HepG2 (cell line): Measurements from ENCODE around the gene SLC1A5. TPM values are rescaled to one million over a fixed set of nuclear protein-coding genes. Genes with fewer than 3 reads are reported as not detected.

ENCODE experiments used
- AGO1 ChIP-seq: fragments of 200-400 bp; formaldehyde crosslinking; IDR thresholded peaks from 2 replicates; pipeline ENCODE4 v1.6.1; 2017; ENCODE audit warnings: mild to moderate bottlenecking, low read depth, low read length, moderate library complexity; ENCODE audit not compliant: poor library complexity, severe bottlenecking
- CEBPB ChIP-seq: IDR thresholded peaks from 2 replicates; pipeline ENCODE4 v1.6.1; 2011; ENCODE audit warnings: low read depth, low read length, improper control_type of control experiment, borderline replicate concordance
- EEA1 ChIP-seq: sonication (generic); formaldehyde crosslinking; IDR thresholded peaks from 2 replicates; pipeline ENCODE4 v1.5.1; 2020; ENCODE audit warnings: mild to moderate bottlenecking, missing genetic modification reagents, borderline replicate concordance
- EZH2 ChIP-seq: conservative IDR thresholded peaks from 2 replicates; pipeline ENCODE4 v1.6.1; 2012; ENCODE audit warnings: mild to moderate bottlenecking, low read depth, low read length, moderate library complexity
- GATAD2A ChIP-seq: IDR thresholded peaks from 2 replicates; pipeline ENCODE4 v1.6.1; 2016
- KAT8 ChIP-seq: IDR thresholded peaks from 2 replicates; pipeline ENCODE4 v1.6.1; 2016; ENCODE audit warnings: missing genetic modification reagents, missing compliant biosample characterization
- KIAA2018 ChIP-seq: sonication (generic); formaldehyde crosslinking; IDR thresholded peaks from 2 replicates; pipeline ENCODE4 v1.5.0; 2020; ENCODE audit warnings: mild to moderate bottlenecking, missing genetic modification reagents, borderline replicate concordance
- PAX8 ChIP-seq: sonication (generic); formaldehyde crosslinking; IDR thresholded peaks from 2 replicates; pipeline ENCODE4 v1.8.0; 2022; ENCODE audit warnings: mild to moderate bottlenecking, missing genetic modification reagents, borderline replicate concordance
- POLR2G ChIP-seq: fragments of 200-400 bp; formaldehyde crosslinking; IDR thresholded peaks from 2 replicates; pipeline ENCODE4 v1.6.1; 2018; ENCODE audit warnings: mild to moderate bottlenecking, low read depth, low read length, moderate library complexity
- TFAP4 ChIP-seq: sonication (generic); IDR thresholded peaks from 2 replicates; pipeline ENCODE4 v1.6.1; 2016; ENCODE audit warnings: low read depth, borderline replicate concordance
- TMF1 ChIP-seq: sonication (generic); formaldehyde crosslinking; IDR thresholded peaks from 2 replicates; pipeline ENCODE4 v1.8.1; 2022; ENCODE audit warnings: low read depth, missing genetic modification reagents
- TRIM24 ChIP-seq: sonication (generic); formaldehyde crosslinking; IDR thresholded peaks from 2 replicates; pipeline ENCODE4 v1.8.0; 2022; ENCODE audit warnings: mild to moderate bottlenecking, missing genetic modification reagents
- ZNF549 ChIP-seq: sonication (generic); formaldehyde crosslinking; IDR thresholded peaks from 2 replicates; pipeline ENCODE4 v1.5.0; 2020; ENCODE audit warnings: missing genetic modification reagents
- ZNF577 ChIP-seq: sonication (generic); formaldehyde crosslinking; IDR thresholded peaks from 2 replicates; pipeline ENCODE4 v1.4.0; 2020; ENCODE audit warnings: mild to moderate bottlenecking, low read depth, missing genetic modification reagents, borderline replicate concordance
- ZNF589 ChIP-seq: sonication (generic); formaldehyde crosslinking; conservative IDR thresholded peaks from 2 replicates; pipeline ENCODE4 v1.8.0; 2022; ENCODE audit warnings: mild to moderate bottlenecking, moderate library complexity, missing genetic modification reagents
- polyA plus RNA-seq, 8 experiments: library from polyadenylated mRNA; depleted of rRNA in 3 of 8; stranded (reverse) in 7 of 8; unstranded in 1 of 8; fragments of >200 nt; fragmentation: Illumina TruSeq in 4 of 8; extraction: Trizol in 4 of 8; gene quantifications; 2 replicates each; pipeline versions ENCODE4 v1.2.1 to v1.2.3, GENCODE V29; 2011 to 2016; ENCODE audit warnings: low read depth in 4 of 8, missing spikeins in 1 of 8, mixed read lengths in 1 of 8; ENCODE audit not compliant: insufficient read depth in 1 of 8
- total RNA-seq, 5 experiments: library from RNA; depleted of rRNA; stranded (reverse); fragments of >200 nt; fragmentation: Illumina TruSeq; extraction: Trizol; gene quantifications; 2 replicates each; pipeline ENCODE4 v1.2.3, GENCODE V29; 2016; ENCODE audit warnings: low read depth in 1 of 5
- TF ChIP-seq, protein P1 (sequence below): IDR thresholded peaks from 2 replicates; pipeline ENCODE4 v1.6.1; 2016; ENCODE audit warnings: low read depth
- TF ChIP-seq, protein P2 (sequence below): sonication (generic); formaldehyde crosslinking; IDR thresholded peaks from 2 replicates; pipeline ENCODE4 v1.8.1; 2023; ENCODE audit warnings: mild to moderate bottlenecking, moderate library complexity, missing genetic modification reagents

Gene SLC1A5
- total and polyA plus RNA-seq, 2 of the 13 experiments (the other 11 are each of a cell fraction or from before 2014, with no cell fraction given), result 120 to 159 TPM

DNA sequence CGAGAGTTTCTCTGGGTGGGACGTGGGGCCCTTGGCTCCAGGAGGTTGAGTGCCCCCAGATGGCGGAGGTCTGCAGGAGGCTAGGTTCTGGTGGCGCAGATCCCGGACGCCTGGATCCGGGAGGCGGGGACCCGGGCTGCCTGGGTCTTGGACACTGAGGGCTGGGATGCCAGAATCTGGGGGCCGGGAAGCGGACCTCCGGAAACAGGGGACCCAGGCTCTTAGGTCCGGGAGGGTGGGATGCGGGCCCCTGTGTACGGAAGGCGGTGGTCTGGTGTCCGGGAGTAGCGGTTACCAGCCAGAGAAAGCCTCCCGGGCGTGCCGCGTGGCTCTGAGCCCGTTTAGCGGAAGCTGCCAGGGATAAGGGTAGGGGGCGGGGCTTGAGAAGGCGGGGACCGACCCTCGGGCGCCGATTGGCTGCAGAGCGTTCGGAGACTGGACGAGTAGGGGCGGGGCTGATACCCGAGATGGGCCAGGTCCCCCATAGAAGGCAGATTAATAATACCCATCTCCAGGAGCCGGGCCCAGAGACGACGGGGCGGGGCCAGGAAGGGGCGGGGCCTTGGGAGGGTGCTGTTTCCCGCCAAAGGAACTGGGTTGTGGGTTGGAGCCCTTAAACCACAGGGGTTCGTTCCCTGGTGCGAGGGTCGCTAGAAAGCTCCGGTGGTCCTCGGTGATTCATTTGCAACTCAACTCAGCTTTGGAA lies at the start of gene SLC1A5 (continued):
- TF ChIP-seq TFAP4 (no peak; the same call in 1 of the 2 replicates), ZNF577 (CRISPR knock-in tag) (0 out of 2 replicates have a peak, but pooled peaks have one; percentile 54), ZNF549 (CRISPR knock-in tag) (no peak), ZNF589 (CRISPR knock-in tag) (no peak), KAT8 (peak; percentile 84; the same call in 1 of the 2 replicates), AGO1 (no peak), POLR2G (peak; percentile 100), TMF1 (CRISPR knock-in tag) (no peak), CEBPB (no peak), EZH2 (no peak), EEA1 (CRISPR knock-in tag) (no peak), TRIM24 (CRISPR knock-in tag) (no peak), GATAD2A (peak; percentile 43; the same call in 1 of the 2 replicates), KIAA2018 (CRISPR knock-in tag) (0 out of 2 replicates have a peak, but pooled peaks have one; percentile 49), PAX8 (CRISPR knock-in tag) (peak; percentile 92; the same call in 1 of the 2 replicates)
- TF ChIP-seq, protein P1, sequence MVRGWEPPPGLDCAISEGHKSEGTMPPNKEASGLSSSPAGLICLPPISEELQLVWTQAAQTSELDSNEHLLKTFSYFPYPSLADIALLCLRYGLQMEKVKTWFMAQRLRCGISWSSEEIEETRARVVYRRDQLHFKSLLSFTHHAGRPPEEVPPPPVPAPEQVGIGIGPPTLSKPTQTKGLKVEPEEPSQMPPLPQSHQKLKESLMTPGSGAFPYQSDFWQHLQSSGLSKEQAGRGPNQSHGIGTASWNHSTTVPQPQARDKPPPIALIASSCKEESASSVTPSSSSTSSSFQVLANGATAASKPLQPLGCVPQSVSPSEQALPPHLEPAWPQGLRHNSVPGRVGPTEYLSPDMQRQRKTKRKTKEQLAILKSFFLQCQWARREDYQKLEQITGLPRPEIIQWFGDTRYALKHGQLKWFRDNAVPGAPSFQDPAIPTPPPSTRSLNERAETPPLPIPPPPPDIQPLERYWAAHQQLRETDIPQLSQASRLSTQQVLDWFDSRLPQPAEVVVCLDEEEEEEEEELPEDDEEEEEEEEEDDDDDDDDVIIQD (CRISPR knock-in tag), result peak; percentile 52; the same call in 1 of the 2 replicates
- TF ChIP-seq, protein P2, sequence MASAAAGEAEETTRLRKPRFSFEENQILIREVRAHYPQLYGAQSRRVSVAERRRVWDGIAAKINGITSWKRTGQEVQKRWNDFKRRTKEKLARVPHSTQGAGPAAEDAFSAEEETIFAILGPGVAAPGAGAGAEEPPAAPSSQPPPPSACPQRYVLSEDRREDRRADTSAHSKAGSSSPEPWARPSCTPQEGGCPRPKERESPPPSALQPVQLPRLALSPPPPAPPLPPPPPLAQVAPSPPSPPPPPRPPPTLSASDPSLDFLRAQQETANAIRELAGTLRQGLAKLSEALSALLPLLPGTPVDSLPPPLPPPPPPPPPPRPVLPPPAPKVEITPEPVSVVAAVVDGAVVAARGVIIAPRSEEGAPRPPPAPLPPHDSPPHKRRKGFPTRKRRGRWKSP (CRISPR knock-in tag), result peak; percentile 74; the same call in 1 of the 2 replicates
